ENCODE measurements around the gene EHMT2.

The EHMT2 gene

DNA sequence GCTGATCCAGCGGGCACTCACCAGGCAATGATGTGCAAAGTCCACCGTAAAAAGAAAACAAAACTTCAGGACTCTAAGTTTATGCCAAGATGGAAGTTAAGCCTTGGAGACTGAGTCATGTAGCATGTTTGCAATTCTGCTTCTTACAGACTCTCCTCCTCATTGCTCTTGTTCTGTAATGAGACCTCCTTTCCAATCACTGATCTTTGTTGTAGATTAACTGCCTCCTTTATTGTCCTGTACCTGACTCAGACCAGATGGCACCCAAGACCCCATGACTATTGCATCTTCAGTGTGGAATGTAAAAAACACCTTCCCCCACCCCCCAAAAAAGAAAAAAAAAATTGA lies 46.0 kb downstream of the EHMT2 start:
- H3K79me1 ChIP-seq (replicated peaks; ENCODE audit: low read length, poor library complexity, severe bottlenecking) = no peaks in the 10 kb centered on the region
- WGBS = 83% methylated on average over 1 of the region's 2 CpGs
- H2BK120ac ChIP-seq (ENCODE audit: low read depth, low read length) = no peak overlapping the region
- H3K14ac ChIP-seq (ENCODE audit: low read length in 2 of 2) = no peak overlapping the region
- no peak overlapping the region for H2BK12ac ChIP-seq (ENCODE audit: low read length in 2 of 2)
- H2AK5ac ChIP-seq (ENCODE audit: low read length, severe bottlenecking) = no peak overlapping the region
- H3K23ac ChIP-seq (ENCODE audit: low read length in 2 of 2) = no peak overlapping the region
- no peaks in the 10 kb centered on the region for H3K9me3 ChIP-seq (ENCODE audit: control insufficient read depth, low read length)
- no peak overlapping the region for H3K18ac ChIP-seq (ENCODE audit: low read depth in 1 of 2, low read length in 2 of 2)
- H3K4me3 ChIP-seq (ENCODE audit: insufficient read depth in 1 of 2, low read depth in 1 of 2, low read length in 2 of 2) = no peak overlapping the region
- no peak overlapping the region for H2AFZ ChIP-seq (ENCODE audit: low read depth, low read length)
- DNase-seq = no peak
- H3K27ac ChIP-seq (ENCODE audit: low read length, poor library complexity, severe bottlenecking) = peak overlapping the region; percentile 93
- no peaks in the 10 kb centered on the region for H3K27me3 ChIP-seq (ENCODE audit: control insufficient read depth in 1 of 2, insufficient read depth in 1 of 2, low read length in 2 of 2)
- no peak overlapping the region for H3K4ac ChIP-seq (ENCODE audit: low read depth in 1 of 2, low read length in 2 of 2)
- H3K4me1 ChIP-seq (ENCODE audit: control insufficient read depth, insufficient read depth, low read depth, low read length) = peaks cover 11% of the 10 kb centered on the region
- H3K9ac ChIP-seq (ENCODE audit: low read length) = no peak overlapping the region
- H3K4me2 ChIP-seq (ENCODE audit: low read length, poor library complexity, severe bottlenecking) = no peak overlapping the region
- no peak overlapping the region for H4K8ac ChIP-seq (ENCODE audit: low read length)
- peaks cover 0 to 5% of the 10 kb centered on the region in 2 experiments for H3K36me3 ChIP-seq (ENCODE audit: control insufficient read depth in 1 of 2, insufficient read depth in 2 of 2, low read depth in 1 of 2, low read length in 2 of 2)
- H4K91ac ChIP-seq (ENCODE audit: low read length) = no peak overlapping the region
- peak overlapping the region; percentile 14 for H2BK5ac ChIP-seq (ENCODE audit: low read depth, low read length, poor library complexity, severe bottlenecking)
- H2BK15ac ChIP-seq (ENCODE audit: low read depth, poor library complexity, severe bottlenecking) = no peak overlapping the region

DNA sequence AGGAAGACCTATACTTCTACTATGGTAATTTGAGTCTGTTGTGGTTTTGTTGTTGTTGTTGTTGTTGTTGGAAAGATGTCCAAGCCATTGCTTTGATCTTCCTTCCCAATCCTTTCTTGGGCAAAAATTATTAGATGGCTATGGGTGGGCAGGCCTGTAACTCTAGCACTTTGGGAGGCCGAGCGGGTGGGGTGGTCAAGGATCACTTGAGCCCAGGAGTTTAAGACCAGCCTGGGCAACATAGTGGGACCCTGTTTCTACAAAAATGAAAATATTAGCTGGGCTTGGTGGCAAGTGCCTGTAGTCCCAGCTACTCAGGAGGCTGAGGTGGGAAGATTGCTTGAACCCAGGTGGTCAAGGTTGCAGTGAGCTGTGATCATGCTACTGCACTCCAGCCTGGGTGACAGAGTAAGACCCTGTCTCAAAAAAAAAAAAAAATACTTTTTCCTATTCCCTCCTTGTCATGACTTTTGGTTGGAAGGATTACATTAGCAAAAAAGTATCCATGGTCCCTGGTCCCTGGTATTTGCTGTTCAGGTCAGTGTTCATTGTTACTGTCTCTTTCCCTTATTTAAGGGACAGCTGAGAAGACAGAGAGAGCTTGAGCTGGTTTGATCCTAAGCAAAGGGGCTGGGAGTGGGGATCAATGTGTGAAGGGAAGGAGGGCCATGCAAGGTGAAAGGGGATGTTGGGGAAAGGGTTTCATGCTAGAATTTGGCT lies 46.6 kb downstream of the EHMT2 start:
- H4K8ac ChIP-seq (ENCODE audit: low read length) = no peak overlapping the region
- H2BK5ac ChIP-seq (ENCODE audit: low read depth, low read length, poor library complexity, severe bottlenecking) = peak overlapping the region; percentile 14
- peak overlapping the region; percentile 45 for H2AK5ac ChIP-seq (ENCODE audit: low read length, severe bottlenecking)
- no peaks in the 10 kb centered on the region for H3K79me1 ChIP-seq (replicated peaks; ENCODE audit: low read length, poor library complexity, severe bottlenecking)
- no peak overlapping the region for H2BK15ac ChIP-seq (ENCODE audit: low read depth, poor library complexity, severe bottlenecking)
- H3K9me3 ChIP-seq (ENCODE audit: control insufficient read depth, low read length) = no peaks in the 10 kb centered on the region
- no peak for DNase-seq
- no peak overlapping the region for H3K23ac ChIP-seq (ENCODE audit: low read length in 2 of 2)
- no peak overlapping the region for H2BK120ac ChIP-seq (ENCODE audit: low read depth, low read length)
- H2AFZ ChIP-seq (ENCODE audit: low read depth, low read length) = no peak overlapping the region
- no peak overlapping the region for H3K4me3 ChIP-seq (ENCODE audit: insufficient read depth in 1 of 2, low read depth in 1 of 2, low read length in 2 of 2)
- no peak overlapping the region for H3K18ac ChIP-seq (ENCODE audit: low read depth in 1 of 2, low read length in 2 of 2)
- H3K36me3 ChIP-seq (ENCODE audit: control insufficient read depth in 1 of 2, insufficient read depth in 2 of 2, low read depth in 1 of 2, low read length in 2 of 2) = peaks cover 0 to 6% of the 10 kb centered on the region in 2 experiments
- 95% methylated on average over 2 of the region's 2 CpGs for WGBS
- no peak overlapping the region for H2BK12ac ChIP-seq (ENCODE audit: low read length in 2 of 2)
- no peak overlapping the region for H3K9ac ChIP-seq (ENCODE audit: low read length)
- H3K27me3 ChIP-seq (ENCODE audit: control insufficient read depth in 1 of 2, insufficient read depth in 1 of 2, low read length in 2 of 2) = no peaks in the 10 kb centered on the region
- H3K14ac ChIP-seq (ENCODE audit: low read length in 2 of 2) = no peak overlapping the region
- peaks cover 11% of the 10 kb centered on the region for H3K4me1 ChIP-seq (ENCODE audit: control insufficient read depth, insufficient read depth, low read depth, low read length)
- H3K27ac ChIP-seq (ENCODE audit: low read length, poor library complexity, severe bottlenecking) = peak overlapping the region; percentile 93
- H3K4me2 ChIP-seq (ENCODE audit: low read length, poor library complexity, severe bottlenecking) = no peak overlapping the region
- H3K4ac ChIP-seq (ENCODE audit: low read depth in 1 of 2, low read length in 2 of 2) = no peak overlapping the region
- H4K91ac ChIP-seq (ENCODE audit: low read length) = no peak overlapping the region

DNA sequence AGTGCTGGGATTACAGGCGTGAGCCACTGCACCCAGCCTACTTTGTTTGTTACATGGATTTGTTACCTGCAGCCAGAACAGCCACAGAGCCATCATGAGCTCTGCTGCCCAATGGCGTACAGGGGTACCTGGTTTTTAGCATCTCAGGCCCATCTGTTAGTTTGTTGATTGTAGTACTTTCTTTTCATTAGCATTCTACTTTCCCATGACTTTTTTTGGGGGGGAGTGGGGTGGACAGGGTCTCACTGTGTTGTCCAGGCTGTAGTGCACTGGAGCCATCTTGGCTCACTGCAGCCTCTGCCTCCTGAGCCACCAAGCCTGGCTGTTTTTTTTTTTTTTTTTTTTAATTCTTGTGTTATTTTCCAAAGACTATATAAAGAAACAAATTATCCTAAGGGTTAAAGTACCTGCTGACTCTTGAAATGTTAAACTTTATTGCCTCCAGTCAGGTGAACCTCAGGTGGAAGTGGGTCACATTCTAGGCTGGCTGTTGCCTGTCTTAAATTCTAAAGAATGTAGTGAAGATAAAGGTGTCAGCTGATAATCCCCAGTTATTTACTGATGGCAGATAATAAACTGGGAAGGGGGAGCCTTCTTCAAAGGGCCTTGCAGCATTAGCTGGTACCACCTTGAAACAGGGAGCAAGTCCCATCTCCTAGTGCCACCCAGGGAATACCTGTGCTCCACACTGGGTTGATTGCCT lies 50.1 kb downstream of the EHMT2 start:
- no peak overlapping the region for H2BK12ac ChIP-seq (ENCODE audit: low read length in 2 of 2)
- no peak overlapping the region for H2BK5ac ChIP-seq (ENCODE audit: low read depth, low read length, poor library complexity, severe bottlenecking)
- no peak overlapping the region for H3K4me2 ChIP-seq (ENCODE audit: low read length, poor library complexity, severe bottlenecking)
- no peak overlapping the region for H2BK15ac ChIP-seq (ENCODE audit: low read depth, poor library complexity, severe bottlenecking)
- H2BK120ac ChIP-seq (ENCODE audit: low read depth, low read length) = no peak overlapping the region
- H3K14ac ChIP-seq (ENCODE audit: low read length in 2 of 2) = no peak overlapping the region
- no peak overlapping the region for H3K4ac ChIP-seq (ENCODE audit: low read depth in 1 of 2, low read length in 2 of 2)
- H3K9ac ChIP-seq (ENCODE audit: low read length) = no peak overlapping the region
- no peak overlapping the region for H2AK5ac ChIP-seq (ENCODE audit: low read length, severe bottlenecking)
- no peak overlapping the region for H3K4me3 ChIP-seq (ENCODE audit: insufficient read depth in 1 of 2, low read depth in 1 of 2, low read length in 2 of 2)
- H3K4me1 ChIP-seq (ENCODE audit: control insufficient read depth, insufficient read depth, low read depth, low read length) = peaks cover 11% of the 10 kb centered on the region
- H3K27ac ChIP-seq (ENCODE audit: low read length, poor library complexity, severe bottlenecking) = no peak overlapping the region
- H3K9me3 ChIP-seq (ENCODE audit: control insufficient read depth, low read length) = no peaks in the 10 kb centered on the region
- no peaks in the 10 kb centered on the region for H3K27me3 ChIP-seq (ENCODE audit: control insufficient read depth in 1 of 2, insufficient read depth in 1 of 2, low read length in 2 of 2)
- H3K23ac ChIP-seq (ENCODE audit: low read length in 2 of 2) = no peak overlapping the region
- no peak overlapping the region for H4K8ac ChIP-seq (ENCODE audit: low read length)
- peaks cover 0 to 21% of the 10 kb centered on the region in 2 experiments for H3K36me3 ChIP-seq (ENCODE audit: control insufficient read depth in 1 of 2, insufficient read depth in 2 of 2, low read depth in 1 of 2, low read length in 2 of 2)
- H2AFZ ChIP-seq (ENCODE audit: low read depth, low read length) = no peak overlapping the region
- no peak overlapping the region for H4K91ac ChIP-seq (ENCODE audit: low read length)
- H3K79me1 ChIP-seq (replicated peaks; ENCODE audit: low read length, poor library complexity, severe bottlenecking) = no peaks in the 10 kb centered on the region
- WGBS = 100% methylated on average over 2 of the region's 2 CpGs
- H3K18ac ChIP-seq (ENCODE audit: low read depth in 1 of 2, low read length in 2 of 2) = no peak overlapping the region
- DNase-seq = no peak

DNA sequence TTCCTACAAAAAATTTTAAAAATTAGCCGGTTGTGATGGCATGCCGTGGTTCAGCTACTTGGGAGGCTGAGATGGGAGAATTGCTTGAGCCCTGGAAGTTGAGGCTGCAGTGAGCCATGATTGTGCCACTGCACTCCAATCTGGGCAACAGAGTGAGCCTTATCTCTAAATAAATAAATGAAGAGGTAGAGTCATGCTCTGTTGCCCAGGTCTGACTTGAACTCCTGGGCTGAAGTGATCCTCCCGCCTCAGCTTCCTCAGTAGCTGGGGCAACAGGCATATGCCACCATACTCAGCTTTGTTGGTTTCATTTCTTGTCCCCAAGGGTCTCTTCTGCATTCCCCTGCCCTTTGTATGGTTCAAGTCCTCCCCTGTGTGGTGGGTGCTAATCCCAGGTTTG lies 53.0 kb downstream of the EHMT2 start:
- Histone ChIP-seq H3K36me3 (ENCODE audit: control insufficient read depth in 1 of 2, insufficient read depth in 2 of 2, low read depth in 1 of 2, low read length in 2 of 2) (peaks cover 16 to 48% of the 10 kb centered on the region in 2 experiments), H4K91ac (ENCODE audit: low read length) (no peak overlapping the region), H2BK15ac (ENCODE audit: low read depth, poor library complexity, severe bottlenecking) (no peak overlapping the region), H3K9me3 (ENCODE audit: control insufficient read depth, low read length) (no peaks in the 10 kb centered on the region), H4K8ac (ENCODE audit: low read length) (no peak overlapping the region), H3K4me1 (ENCODE audit: control insufficient read depth, insufficient read depth, low read depth, low read length) (peaks cover 1% of the 10 kb centered on the region), H3K27ac (ENCODE audit: low read length, poor library complexity, severe bottlenecking) (no peak overlapping the region), H3K23ac (ENCODE audit: low read length in 2 of 2) (no peak overlapping the region), H3K4me2 (ENCODE audit: low read length, poor library complexity, severe bottlenecking) (no peak overlapping the region), H2BK5ac (ENCODE audit: low read depth, low read length, poor library complexity, severe bottlenecking) (no peak overlapping the region), H2AFZ (ENCODE audit: low read depth, low read length) (no peak overlapping the region), H2BK120ac (ENCODE audit: low read depth, low read length) (no peak overlapping the region), H3K79me1 (replicated peaks; ENCODE audit: low read length, poor library complexity, severe bottlenecking) (peaks cover 6% of the 10 kb centered on the region), H3K4ac (ENCODE audit: low read depth in 1 of 2, low read length in 2 of 2) (no peak overlapping the region), H3K18ac (ENCODE audit: low read depth in 1 of 2, low read length in 2 of 2) (no peak overlapping the region), H2AK5ac (ENCODE audit: low read length, severe bottlenecking) (no peak overlapping the region), H3K9ac (ENCODE audit: low read length) (no peak overlapping the region), H3K4me3 (ENCODE audit: insufficient read depth in 1 of 2, low read depth in 1 of 2, low read length in 2 of 2) (no peak overlapping the region), H3K14ac (ENCODE audit: low read length in 2 of 2) (no peak overlapping the region), H3K27me3 (ENCODE audit: control insufficient read depth in 1 of 2, insufficient read depth in 1 of 2, low read length in 2 of 2) (no peaks in the 10 kb centered on the region), H2BK12ac (ENCODE audit: low read length in 2 of 2) (no peak overlapping the region)
- no peak for DNase-seq
- 95% methylated on average over 3 of the region's 3 CpGs for WGBS

Measured in mesenchymal stem cell (in vitro differentiated cells and primary cell).